Subcutaneous adipose tissue (tissue), 4 donors: ENCODE results near the gene S100A12. TPM values are rescaled to one million over a fixed set of nuclear protein-coding genes. Genes with fewer than 3 reads are reported as not detected.

ENCODE experiments used
- total RNA-seq, 4 donors: library from RNA; depleted of rRNA; stranded (reverse); fragments of >200 nt; gene quantifications; one replicate each; pipeline ENCODE4 v1.1.0, GENCODE V29; 2016
- TF ChIP-seq, protein P1 (sequence below): fragments of 450-650 bp; IDR thresholded peaks from one replicate; pipeline ENCODE4 v1.5.1; 2016; ENCODE audit warnings: low read depth, mild to moderate bottlenecking, control low read depth, antibody characterized with exemption, moderate library complexity

Gene S100A12
- total RNA-seq, 4 donors from 2014 or later, result 4.0 to 6.8 TPM; not detected in 2

DNA sequence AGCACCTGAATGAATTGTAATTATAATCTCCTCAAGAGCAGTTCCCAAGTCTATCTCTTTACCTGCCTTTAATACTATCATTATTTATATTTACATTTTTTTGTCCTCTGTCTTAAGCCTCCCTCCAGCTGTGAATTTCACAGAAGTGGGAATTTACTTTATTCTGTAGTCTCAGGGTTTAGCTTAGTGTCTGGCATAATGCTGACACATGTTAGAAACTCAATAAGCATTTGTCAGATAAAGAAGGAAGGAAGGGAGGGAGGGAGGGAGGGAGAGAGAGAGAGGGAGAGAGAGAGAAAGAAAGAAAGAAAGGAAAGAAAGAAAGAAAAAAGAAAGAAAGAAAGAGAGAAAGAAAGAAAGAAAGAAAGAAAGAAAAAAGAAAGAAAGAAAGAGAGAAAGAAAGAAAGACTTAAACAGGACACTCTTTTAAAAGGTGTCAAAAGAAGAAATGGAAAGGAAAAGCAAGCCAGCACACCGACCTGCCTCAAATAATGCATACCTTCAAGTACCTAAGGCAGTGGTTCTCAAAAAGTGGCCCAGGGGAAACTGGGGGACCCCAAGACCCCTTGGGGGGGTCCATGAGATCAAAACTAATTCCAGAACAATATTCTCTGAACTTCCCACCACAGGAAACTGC, 25.0 kb downstream of the S100A12 start:
- TF ChIP-seq, protein P1, sequence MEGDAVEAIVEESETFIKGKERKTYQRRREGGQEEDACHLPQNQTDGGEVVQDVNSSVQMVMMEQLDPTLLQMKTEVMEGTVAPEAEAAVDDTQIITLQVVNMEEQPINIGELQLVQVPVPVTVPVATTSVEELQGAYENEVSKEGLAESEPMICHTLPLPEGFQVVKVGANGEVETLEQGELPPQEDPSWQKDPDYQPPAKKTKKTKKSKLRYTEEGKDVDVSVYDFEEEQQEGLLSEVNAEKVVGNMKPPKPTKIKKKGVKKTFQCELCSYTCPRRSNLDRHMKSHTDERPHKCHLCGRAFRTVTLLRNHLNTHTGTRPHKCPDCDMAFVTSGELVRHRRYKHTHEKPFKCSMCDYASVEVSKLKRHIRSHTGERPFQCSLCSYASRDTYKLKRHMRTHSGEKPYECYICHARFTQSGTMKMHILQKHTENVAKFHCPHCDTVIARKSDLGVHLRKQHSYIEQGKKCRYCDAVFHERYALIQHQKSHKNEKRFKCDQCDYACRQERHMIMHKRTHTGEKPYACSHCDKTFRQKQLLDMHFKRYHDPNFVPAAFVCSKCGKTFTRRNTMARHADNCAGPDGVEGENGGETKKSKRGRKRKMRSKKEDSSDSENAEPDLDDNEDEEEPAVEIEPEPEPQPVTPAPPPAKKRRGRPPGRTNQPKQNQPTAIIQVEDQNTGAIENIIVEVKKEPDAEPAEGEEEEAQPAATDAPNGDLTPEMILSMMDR, result no peak

DNA sequence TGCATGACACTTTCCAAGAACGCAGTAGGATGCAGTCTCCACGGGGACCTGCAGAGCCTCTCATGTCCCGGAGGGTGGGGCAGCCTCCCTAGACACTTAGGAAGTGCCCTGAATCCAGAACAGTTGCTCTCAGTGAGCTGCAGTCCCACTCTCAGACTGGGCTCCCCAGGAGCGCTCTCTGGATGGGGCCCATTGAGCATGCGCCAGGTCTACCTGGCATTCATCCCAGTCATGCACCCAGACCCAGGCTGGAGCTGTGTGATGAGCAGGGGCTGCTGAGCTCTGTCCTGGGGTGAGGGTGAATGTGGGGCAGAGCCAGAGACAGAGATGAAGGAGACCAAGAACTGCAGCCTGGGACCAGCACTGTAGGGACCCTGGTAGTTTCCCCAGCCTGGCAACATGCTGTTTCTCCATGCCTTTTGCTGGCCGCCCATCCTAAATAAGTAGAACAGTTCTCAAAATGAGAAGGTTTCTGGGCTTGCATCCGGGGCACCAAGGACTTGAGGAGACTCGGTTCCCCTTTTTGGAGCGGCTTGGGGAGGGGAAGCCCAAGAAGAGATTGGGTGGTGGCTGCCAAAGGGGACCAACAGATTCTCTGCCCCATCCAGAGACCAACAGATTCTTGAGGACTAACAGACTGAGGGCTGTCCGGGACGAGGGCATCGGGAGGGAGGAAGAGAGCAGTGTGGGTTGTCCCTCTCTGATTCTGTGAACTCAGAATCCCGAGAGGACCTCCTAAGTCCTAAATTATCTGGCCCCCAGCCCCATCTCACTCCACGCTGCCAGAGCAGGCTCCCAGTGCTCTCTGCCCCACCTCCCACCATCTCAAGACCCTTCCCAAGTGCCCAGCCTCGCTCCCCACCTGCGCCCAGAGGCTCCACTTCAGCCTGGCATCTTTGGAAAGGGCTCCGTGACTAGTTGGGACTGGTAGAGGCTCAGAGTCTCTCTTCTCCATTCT, 25.8 kb downstream of the S100A12 start:
- TF ChIP-seq, protein P1, result no peak

DNA sequence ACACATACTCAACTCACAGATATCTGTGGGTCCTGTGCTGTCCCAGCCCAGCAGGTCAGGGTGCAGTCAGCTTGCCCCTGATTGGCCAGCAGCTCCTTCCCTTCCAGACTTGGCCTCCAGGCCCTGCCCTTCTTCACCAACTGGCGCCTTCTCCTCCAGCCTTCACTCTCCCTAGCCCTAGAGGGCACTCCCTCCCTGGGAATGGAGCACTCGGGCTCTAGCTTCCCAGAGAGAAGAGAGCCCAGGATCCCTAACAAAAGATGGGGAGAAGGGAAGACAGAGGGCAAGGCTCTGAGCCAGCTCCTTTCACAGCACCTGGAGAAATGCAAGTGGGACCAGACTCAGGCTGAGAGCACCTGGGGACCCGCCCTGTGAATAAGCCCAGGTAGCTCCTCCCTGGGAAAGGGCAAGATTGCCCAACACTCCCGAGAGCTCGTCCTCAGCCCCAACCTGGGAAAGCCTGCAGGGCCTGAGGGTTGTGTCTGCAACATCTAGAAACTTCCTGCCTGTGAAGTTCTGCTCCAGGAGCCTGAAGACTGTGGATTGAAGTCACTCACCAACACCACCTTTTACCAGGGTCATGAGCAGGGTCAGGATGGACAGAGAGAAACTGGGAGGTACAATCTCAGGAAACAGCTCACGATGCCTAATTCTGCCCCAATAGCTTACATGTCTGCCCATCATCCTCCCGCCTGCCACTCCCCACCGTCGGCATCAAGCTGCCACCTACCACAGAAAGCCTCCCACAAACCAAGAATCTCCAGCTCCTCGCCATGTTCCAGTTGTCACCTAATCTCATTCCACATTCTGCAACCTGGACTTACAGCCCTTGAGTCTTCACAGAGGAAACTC, 26.7 kb downstream of the S100A12 start, which contains the start of gene PGLYRP4:
Gene PGLYRP4 (minus strand): TSS at position 331 of the 852 bp plus-strand sequence. CDS start 909 bp downstream, outside the sequence.
- TF ChIP-seq, protein P1, result no peak

DNA sequence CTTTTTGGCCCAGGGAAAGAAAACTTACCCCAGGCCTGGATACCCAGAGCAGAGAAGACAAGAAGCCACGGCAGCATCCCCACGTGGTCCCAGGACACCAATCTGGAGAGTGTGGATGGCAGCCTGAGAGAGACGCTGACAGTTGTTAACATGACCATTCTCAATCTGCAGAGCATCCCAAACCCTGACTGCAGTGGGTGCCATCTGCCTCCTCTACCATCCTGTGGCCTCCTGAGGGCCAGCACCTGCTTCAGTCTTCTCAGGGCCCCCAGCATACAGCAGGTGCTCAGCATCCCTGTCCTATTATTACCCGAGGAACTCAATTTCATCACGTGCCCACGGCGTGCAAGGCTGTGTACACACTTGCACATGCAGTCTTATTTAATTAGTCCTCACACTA, 27.6 kb downstream of the S100A12 start:
- TF ChIP-seq, protein P1, result no peak

- TF ChIP-seq, protein P1, result no peak
Measured at GRCh38 chr1:153346077-153346723, 29.2 kb downstream of the S100A12 start.

DNA sequence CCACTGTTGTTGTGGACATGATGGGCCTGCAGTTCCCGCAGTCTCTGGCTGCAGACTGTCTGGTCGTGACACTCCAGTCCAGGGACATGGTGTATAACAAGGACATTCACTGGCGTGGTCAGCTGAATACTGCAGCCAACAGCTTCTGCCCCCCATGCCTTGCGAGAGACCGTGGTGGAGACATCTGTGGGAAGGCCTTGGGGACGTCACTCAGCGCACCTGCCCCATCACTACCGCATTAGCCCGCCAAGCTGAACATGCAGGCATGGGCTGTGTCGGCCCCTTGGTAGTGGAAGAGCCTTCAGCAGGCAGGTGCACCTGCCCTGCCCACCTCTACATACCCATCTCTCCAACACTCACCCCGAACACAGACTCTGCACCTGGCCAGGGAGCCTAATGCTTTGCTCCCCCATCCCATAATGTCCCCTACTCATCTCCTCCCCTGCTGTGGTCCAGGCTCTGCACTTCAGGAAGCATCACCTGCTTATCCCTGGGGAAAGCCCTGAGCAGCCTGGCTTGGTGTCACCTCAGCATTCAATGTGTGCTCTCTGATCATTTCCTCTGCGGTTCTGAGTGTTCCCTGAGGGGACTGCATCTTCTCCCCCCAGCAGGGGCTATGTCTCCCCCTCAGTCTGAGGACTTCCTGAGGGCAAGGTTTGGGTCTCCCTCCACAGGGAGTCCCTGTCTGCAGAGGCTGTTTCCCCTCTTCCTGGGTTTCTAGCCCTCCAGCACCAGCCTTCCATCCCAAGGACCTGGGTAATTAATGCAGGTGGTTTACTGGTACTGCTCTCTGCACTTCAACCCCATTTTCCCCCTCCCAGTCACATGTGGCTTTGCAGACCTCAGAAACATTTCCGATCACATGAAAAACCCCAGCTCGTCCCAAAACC, 30.0 kb downstream of the S100A12 start:
- TF ChIP-seq, protein P1, result no peak
